Natural killer cell (primary cell): Measurements from ENCODE around the gene HOXD11. TPM values are rescaled to one million over a fixed set of nuclear protein-coding genes. Genes with fewer than 3 reads are reported as not detected.

Source experiments
- ATAC-seq, 3 donors: fragments of 150-1000 bp in 2 of 3; fragments of 200-7000 bp in 1 of 3; cut with Tn5 transposase; 1 replicate in 1 of 3; 2 replicates in 2 of 3; pipeline ENCODE4 v1.10.0; 2021; ENCODE audit warnings: mild to moderate bottlenecking in 2 of 3, moderate library complexity in 2 of 3
- DNase-seq, 2 donors: peaks; one replicate each; pipeline versions ENCODE4 v3.0.0 to v3.0.0-alpha.2; 2013 to 2021; ENCODE audit warnings: mixed read lengths in 1 of 2
- H3K27ac ChIP-seq: one replicate; pipeline ENCODE4 v1.5.1; 2013; ENCODE audit warnings: mild to moderate bottlenecking, low read length
- H3K27me3 ChIP-seq: one replicate; pipeline ENCODE4 v1.6.1; 2013; ENCODE audit warnings: low read length; ENCODE audit not compliant: control insufficient read depth, insufficient read depth
- H3K36me3 ChIP-seq: one replicate; pipeline ENCODE4 v1.6.1; 2013; ENCODE audit warnings: low read length; ENCODE audit not compliant: control insufficient read depth, insufficient read depth
- H3K4me1 ChIP-seq: one replicate; pipeline ENCODE4 v1.6.1; 2013; ENCODE audit warnings: low read length; ENCODE audit not compliant: control insufficient read depth, insufficient read depth
- H3K4me3 ChIP-seq: one replicate; pipeline ENCODE4 v1.5.1; 2013; ENCODE audit warnings: low read length
- H3K9me3 ChIP-seq: one replicate; pipeline ENCODE4 v1.6.1; 2013; ENCODE audit warnings: low read length; ENCODE audit not compliant: control insufficient read depth, insufficient read depth
- H3K27ac Mint-ChIP-seq, 2 donors: one replicate each; pipeline ENCODE4 v1.8.0; 2022; ENCODE audit warnings: mild to moderate bottlenecking in 2 of 2, mixed read lengths in 2 of 2, moderate library complexity in 1 of 2
- H3K27me3 Mint-ChIP-seq, 2 donors: one replicate each; pipeline ENCODE4 v1.8.0; 2022; ENCODE audit warnings: low read depth in 2 of 2, mixed read lengths in 2 of 2
- H3K36me3 Mint-ChIP-seq: one replicate; pipeline ENCODE4 v1.8.0; 2022; ENCODE audit warnings: mixed read lengths
- H3K4me1 Mint-ChIP-seq, 2 donors: one replicate each; pipeline ENCODE4 v1.8.0; 2022; ENCODE audit warnings: mixed read lengths in 2 of 2
- H3K4me3 Mint-ChIP-seq: one replicate; pipeline ENCODE4 v1.8.0; 2022; ENCODE audit warnings: mild to moderate bottlenecking, moderate library complexity, mixed read lengths
- H3K9me3 Mint-ChIP-seq, 2 donors: one replicate each; pipeline ENCODE4 v1.8.0; 2022; ENCODE audit warnings: mixed read lengths in 2 of 2
- WGBS: methylation state at CpG from one replicate; pipeline ENCODE4 v1.1.7; 2013; ENCODE audit warnings: missing lambda C conversion rate; ENCODE audit not compliant: insufficient coverage; 5-methylcytosine and 5-hydroxymethylcytosine counted together
- intact Hi-C: fragments of 100-400 bp; cut with micrococcal nuclease; formaldehyde crosslinking; loops from one replicate; pipeline ENCODE4 v1.14.2; 2022
- total RNA-seq, 4 donors: library from RNA; stranded (reverse); fragments of 120-200 nt in 1 of 4; gene quantifications; one replicate each; pipeline versions ENCODE4 v1.2.3 to v1.2.4, GENCODE V29; 2013 to 2022
- TF ChIP-seq, protein P1 (sequence below): fragments of 200-600 bp; IDR thresholded peaks from one replicate; pipeline ENCODE4 v1.8.0; 2022; ENCODE audit warnings: antibody characterized with exemption

Gene HOXD11
- total RNA-seq, 3 donors from 2014 or later (not counting 1 experiment from before 2014, with no cell fraction given) = not detected

GRCh38 chr2:176158855-176159662 is 52.0 kb downstream of the HOXD11 start:
- TF ChIP-seq, protein P1, sequence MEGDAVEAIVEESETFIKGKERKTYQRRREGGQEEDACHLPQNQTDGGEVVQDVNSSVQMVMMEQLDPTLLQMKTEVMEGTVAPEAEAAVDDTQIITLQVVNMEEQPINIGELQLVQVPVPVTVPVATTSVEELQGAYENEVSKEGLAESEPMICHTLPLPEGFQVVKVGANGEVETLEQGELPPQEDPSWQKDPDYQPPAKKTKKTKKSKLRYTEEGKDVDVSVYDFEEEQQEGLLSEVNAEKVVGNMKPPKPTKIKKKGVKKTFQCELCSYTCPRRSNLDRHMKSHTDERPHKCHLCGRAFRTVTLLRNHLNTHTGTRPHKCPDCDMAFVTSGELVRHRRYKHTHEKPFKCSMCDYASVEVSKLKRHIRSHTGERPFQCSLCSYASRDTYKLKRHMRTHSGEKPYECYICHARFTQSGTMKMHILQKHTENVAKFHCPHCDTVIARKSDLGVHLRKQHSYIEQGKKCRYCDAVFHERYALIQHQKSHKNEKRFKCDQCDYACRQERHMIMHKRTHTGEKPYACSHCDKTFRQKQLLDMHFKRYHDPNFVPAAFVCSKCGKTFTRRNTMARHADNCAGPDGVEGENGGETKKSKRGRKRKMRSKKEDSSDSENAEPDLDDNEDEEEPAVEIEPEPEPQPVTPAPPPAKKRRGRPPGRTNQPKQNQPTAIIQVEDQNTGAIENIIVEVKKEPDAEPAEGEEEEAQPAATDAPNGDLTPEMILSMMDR = no peak
- Histone ChIP-seq H3K36me3 (no peaks in the 10 kb centered on the region), H3K9me3 (peaks cover 5% of the 10 kb centered on the region), H3K4me1 (no peaks in the 10 kb centered on the region), H3K27ac (no peak overlapping the region), H3K4me3 (no peak overlapping the region), H3K27me3 (peaks cover 63% of the 10 kb centered on the region)
- Mint-ChIP-seq H3K27me3 (peaks cover 69 to 70% of the 10 kb centered on the region in 2 donors), H3K9me3 (no peaks in the 10 kb centered on the region), H3K4me3 (no peak overlapping the region), H3K36me3 (peaks cover 4% of the 10 kb centered on the region), H3K27ac (no peak overlapping the region), H3K4me1 (peaks cover 0 to 10% of the 10 kb centered on the region in 2 donors)
- WGBS = 7% methylated on average over 36 of the region's 39 CpGs
- intact Hi-C loops = no loop called here
- ATAC-seq (no peak), DNase-seq (no peak)

Other genes starting within 250 kb of the HOXD11 start
- 10 to 100 TPM; 23.9 to 29.9 (median 29.1) TPM for gene LNPK, start 105.0 kb upstream of the HOXD11 start, total RNA-seq
- gene EVX2, start 23.3 kb upstream of the HOXD11 start, total RNA-seq = not detected
- not detected for gene HOXD13, start 14.6 kb upstream of the HOXD11 start, total RNA-seq
- gene HOXD12, start 7.5 kb upstream of the HOXD11 start, total RNA-seq = not detected
- not detected for gene HOXD10, start 9.5 kb downstream of the HOXD11 start, total RNA-seq
- not detected for gene HOXD9, start 15.4 kb downstream of the HOXD11 start, total RNA-seq
- not detected for gene HOXD8, start 22.4 kb downstream of the HOXD11 start, total RNA-seq
- not detected for gene HOXD4, start 44.3 kb downstream of the HOXD11 start, total RNA-seq
- gene HOXD3, start 50.0 kb downstream of the HOXD11 start, total RNA-seq = not detected
- under 1 TPM in 1 of 3 donors, not detected in 2; 0.12 TPM for gene HOXD1, start 81.4 kb downstream of the HOXD11 start, total RNA-seq
- 1 to 10 TPM; 3.8 to 8.7 (median 7.7) TPM for gene MTX2, start 162.2 kb downstream of the HOXD11 start, total RNA-seq